Smooth muscle cell of the pulmonary artery (primary cell): ENCODE data around the gene LRRC51. TPM values are rescaled to one million over a fixed set of nuclear protein-coding genes. Genes with fewer than 3 reads are reported as not detected.

ENCODE experiments used
- total RNA-seq: library from RNA; depleted of rRNA; stranded (reverse); fragments of >200 nt; gene quantifications from 2 replicates; pipeline ENCODE4 v1.2.3, GENCODE V29; 2014

The LRRC51 gene, protein sequence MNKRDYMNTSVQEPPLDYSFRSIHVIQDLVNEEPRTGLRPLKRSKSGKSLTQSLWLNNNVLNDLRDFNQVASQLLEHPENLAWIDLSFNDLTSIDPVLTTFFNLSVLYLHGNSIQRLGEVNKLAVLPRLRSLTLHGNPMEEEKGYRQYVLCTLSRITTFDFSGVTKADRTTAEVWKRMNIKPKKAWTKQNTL
- 6.1 and 6.5 TPM in 2 replicates for total RNA-seq

DNA sequence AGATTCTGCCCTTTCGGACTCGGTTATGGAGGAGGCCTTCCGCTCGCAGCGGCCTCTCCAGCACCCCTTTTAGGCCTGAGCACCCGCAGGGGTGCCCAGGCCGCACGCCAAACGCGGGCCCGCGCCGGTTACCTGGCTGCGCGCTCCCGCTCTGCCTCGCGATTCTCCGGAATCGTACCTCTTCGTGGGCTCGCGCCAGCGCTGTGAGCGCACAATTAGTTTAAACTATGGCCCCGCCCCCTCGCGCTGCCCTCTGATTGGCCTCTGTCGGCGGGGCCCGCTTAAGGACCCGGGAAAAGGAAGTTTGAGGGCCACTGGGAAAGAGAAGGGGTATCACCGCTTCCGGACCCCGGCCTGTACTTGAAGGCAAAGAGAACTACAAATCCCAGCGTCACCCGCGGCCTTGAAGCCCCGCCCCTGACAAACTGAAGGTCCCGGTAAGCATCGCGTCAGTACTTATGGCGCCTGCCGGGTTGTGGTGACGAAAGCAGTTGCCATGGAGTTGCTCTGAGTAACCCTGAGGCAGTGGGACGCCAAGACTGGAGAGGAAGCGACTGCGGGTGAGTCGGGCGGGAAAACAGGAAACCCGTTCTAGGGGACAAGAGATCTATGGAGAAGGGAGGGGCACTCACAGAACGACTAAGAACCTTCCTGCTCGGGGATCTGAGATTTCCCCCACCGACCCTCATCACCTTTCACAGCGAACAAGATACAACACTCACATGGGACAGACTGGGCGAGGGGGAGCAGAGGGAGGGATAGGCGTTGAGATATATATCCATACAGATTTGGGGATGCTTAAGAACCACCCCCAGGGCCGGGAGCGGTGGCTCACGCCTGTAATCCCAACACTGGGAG is at the start of gene LRRC51, which contains the start of gene NUMA1:
TSS of gene LRRC51 (plus strand) at position 525 of the 858 bp plus-strand sequence. CDS start 8,234 bp downstream, outside the sequence.
TSS of gene NUMA1 (minus strand) at position 217 of the 858 bp plus-strand sequence. CDS start 44,599 bp downstream, outside the sequence.

DNA sequence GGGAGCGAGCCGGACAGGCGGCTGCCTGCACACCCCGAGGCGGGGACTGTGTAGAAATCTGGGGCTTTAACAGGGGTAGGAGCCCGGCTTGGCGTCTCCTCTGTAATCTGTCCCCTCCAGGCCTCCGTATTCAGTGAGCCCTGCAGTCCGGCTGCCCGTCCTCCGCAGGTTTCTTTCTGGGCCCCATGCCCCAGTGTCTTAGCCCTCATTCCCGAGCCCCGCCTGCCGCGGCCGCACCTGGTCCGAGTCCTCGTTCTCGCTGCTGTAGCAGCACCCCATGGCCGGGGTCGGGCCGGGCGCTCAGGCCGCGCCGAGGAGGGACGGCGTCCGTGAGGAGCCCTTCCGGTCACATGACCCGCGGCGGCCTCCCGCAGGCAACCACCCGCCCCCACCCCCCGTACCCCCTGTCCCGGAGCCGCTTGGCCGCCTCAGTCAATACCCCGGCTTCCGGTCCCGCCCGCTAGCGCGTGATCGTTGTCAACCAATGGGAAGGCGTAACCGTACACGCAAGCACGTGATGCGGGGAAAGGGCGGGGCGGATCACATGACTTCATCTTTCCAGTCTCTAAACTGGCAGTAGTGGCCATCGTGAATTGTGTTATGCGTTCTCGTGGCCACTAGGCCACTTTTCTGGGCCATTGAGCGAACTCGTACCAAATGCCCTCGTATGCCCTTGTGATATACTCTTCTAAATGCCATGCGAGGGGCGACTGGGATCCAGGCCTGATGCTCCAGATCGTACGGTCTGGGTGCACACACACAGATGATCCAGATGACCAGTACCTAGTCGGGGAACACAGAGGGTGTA is 22.5 kb downstream of the LRRC51 start, which contains the start of gene LAMTOR1:
TSS of gene LAMTOR1 (minus strand) at position 352 of the 808 bp plus-strand sequence. CDS start at position 279, 73 bp downstream.

DNA sequence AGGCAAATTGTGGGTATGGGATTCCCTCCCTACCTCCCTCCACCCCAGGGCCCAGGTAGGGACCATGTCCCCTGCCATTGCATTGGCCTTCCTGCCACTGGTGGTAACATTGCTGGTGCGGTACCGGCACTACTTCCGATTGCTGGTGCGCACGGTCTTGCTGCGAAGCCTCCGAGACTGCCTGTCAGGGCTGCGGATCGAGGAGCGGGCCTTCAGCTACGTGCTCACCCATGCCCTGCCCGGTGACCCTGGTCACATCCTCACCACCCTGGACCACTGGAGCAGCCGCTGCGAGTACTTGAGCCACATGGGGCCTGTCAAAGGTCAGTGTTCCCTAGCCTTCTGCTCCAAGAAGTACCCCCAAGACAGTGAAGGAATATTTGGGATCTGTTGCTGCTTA is 25.2 kb downstream of the LRRC51 start, which contains the start of gene TOMT:
TSS of gene TOMT (plus strand) at position 37 of the 400 bp plus-strand sequence. CDS start at position 65, 28 bp downstream.

DNA sequence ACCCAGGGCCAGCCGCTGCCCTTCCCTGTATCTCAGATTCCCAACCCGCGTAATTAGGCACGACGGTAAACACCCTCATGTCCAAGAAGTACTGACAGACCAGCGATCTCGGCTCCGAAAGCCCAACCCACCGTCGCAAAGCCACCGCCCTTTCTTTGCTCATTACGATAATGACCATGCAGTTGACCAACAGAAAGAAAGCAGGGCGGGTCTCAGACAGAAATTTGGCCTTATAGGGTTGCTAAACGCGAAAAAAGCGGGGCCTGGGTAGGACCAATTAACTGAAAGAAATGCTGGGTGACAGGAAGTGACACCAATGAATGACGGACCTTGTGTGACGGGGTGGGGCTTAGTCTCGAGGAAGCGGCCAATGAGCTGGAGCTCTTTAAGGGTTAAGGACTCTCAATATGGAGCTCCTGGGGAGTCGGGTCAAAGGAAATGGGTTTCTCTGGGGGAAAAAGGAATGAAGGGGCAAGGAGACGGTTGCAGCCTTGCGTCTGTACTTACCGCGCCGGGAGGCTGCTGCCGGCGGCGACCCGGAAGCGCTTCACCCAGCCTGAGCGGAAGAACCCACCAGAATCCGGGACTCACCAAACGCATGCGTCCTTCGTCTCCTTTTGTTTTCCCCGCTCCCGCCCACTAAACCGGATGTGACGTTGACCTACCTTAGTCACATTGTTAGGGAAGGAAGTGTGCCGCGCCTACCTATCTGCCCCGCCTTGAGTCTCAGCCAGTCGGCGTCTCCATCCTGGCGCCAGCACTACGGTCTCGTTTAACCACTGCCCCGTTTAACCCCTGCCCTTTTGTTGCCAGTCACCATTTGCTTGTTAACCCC is 31.7 kb downstream of the LRRC51 start, which contains the start of gene ANAPC15:
TSS of gene ANAPC15 (minus strand) at position 553 of the 835 bp plus-strand sequence. CDS start 1,419 bp downstream, outside the sequence.

DNA sequence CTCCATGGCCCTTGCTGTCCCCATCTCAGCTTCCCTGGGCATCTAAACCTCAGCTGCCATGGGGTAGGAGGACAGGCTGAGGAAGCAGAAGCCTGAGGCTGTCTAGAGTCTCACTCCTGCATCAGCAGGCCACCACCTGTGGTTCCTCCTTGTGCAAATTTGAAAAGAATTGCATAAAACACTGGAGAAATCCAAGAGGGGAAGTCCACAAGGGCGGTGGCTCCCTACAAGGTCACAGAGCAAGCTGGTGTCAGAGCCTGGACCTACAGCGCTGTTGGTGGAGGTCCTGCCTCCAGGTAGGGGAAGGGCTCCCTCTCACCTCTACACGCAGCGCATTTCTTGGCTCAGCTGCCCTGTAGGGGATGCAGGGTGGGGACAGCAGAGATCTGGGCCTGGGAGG is 54.8 kb downstream of the LRRC51 start, which contains the start of gene FOLR3:
TSS of gene FOLR3 (plus strand) at position 253 of the 400 bp plus-strand sequence. CDS start 228 bp downstream, outside the sequence.

Other genes with a start within 250 kb of the LRRC51 start
- gene DEFB108B, start 247.7 kb upstream of the LRRC51 start, total RNA-seq: not detected in 2 replicates
- gene DEFB131B, start 202.4 kb upstream of the LRRC51 start, total RNA-seq: not detected in 2 replicates
- 6.5 and 7.2 TPM in 2 replicates for gene XNDC1N, start 152.3 kb upstream of the LRRC51 start, total RNA-seq
- gene RNF121, start 151.8 kb upstream of the LRRC51 start, total RNA-seq: 42.7 and 49.9 TPM in 2 replicates
- gene IL18BP, start 81.9 kb upstream of the LRRC51 start, total RNA-seq: 2.5 and 4.4 TPM in 2 replicates
- gene NUMA1, start 308 bp upstream of the LRRC51 start, total RNA-seq: 168 and 206 TPM in 2 replicates
- 68.1 and 81.7 TPM in 2 replicates for gene LAMTOR1, start 22.4 kb downstream of the LRRC51 start, total RNA-seq
- gene TOMT, start 25.1 kb downstream of the LRRC51 start, total RNA-seq: not detected in 2 replicates
- 11.5 and 14.0 TPM in 2 replicates for gene ANAPC15, start 31.8 kb downstream of the LRRC51 start, total RNA-seq
- gene FOLR3, start 54.9 kb downstream of the LRRC51 start, total RNA-seq: 3.4 TPM in 1 of 2 replicates, not detected in the other
- not detected in 2 replicates for gene FOLR1, start 111.3 kb downstream of the LRRC51 start, total RNA-seq
- gene FOLR2, start 135.9 kb downstream of the LRRC51 start, total RNA-seq: not detected in 2 replicates
- 80.8 and 114 TPM in 2 replicates for gene INPPL1, start 143.9 kb downstream of the LRRC51 start, total RNA-seq
- not detected in 2 replicates for gene PHOX2A, start 163.3 kb downstream of the LRRC51 start, total RNA-seq